UCSD-AML1 (cell line): ENCODE data around the gene ALDOB.
"Not testable (repeated sequence)": the region's sequence is repeated elsewhere in the genome, so short reads cannot be mapped to it uniquely, and the experiment has no call there.

Experiments
- DNase-seq: peaks from one replicate; lab custom pipeline; 2025; ENCODE audit not compliant: unreplicated experiment; lab: John Stamatoyannopoulos, UW

ALDOB gene

GRCh38 chr9:101388507-101388993, 47.0 kb downstream of the ALDOB start:
- DNase-seq, result no peak

GRCh38 chr9:101387871-101388506, 47.6 kb downstream of the ALDOB start:
- DNase-seq, result no peak

GRCh38 chr9:101384873-101385536, 50.6 kb downstream of the ALDOB start, which contains the start of gene BAAT:
BAAT (minus strand) TSS chr9:101385006; CDS start chr9:101371404, 13,602 bp downstream.
- not testable (repeated sequence) for DNase-seq

- DNase-seq, result no peak
Observed at GRCh38 chr9:101383361-101383760, 52.2 kb downstream of the ALDOB start.

- DNase-seq, result no peak
Observed at GRCh38 chr9:101381833-101382342, 53.7 kb downstream of the ALDOB start.

- DNase-seq, result no peak
Observed at GRCh38 chr9:101381118-101381517, 54.5 kb downstream of the ALDOB start.

GRCh38 chr9:101380295-101380694, 55.3 kb downstream of the ALDOB start:
- DNase-seq, result no peak

GRCh38 chr9:101376111-101376848, 59.3 kb downstream of the ALDOB start:
- no peak for DNase-seq

- DNase-seq, result no peak
Observed at GRCh38 chr9:101375546-101375945, 60.0 kb downstream of the ALDOB start.

GRCh38 chr9:101372327-101373118, 63.1 kb downstream of the ALDOB start:
- no peak for DNase-seq

- no peak for DNase-seq
Observed at GRCh38 chr9:101371813-101372212, 63.8 kb downstream of the ALDOB start.
